Glutamatergic neuron (in vitro differentiated cells): ENCODE data around the gene CKB. TPM values are rescaled to one million over a fixed set of nuclear protein-coding genes. Genes with fewer than 3 reads are reported as not detected.
A peak's percentile ranks its signal among the peaks of the same experiment; 100 is the strongest.

Experiments used
- DNase-seq: peaks from one replicate; pipeline ENCODE4 v3.0.0; 2022
- H3K27ac Mint-ChIP-seq: one replicate; pipeline ENCODE4 v1.8.0; 2020; ENCODE audit warnings: mild to moderate bottlenecking, mixed read lengths, inconsistent platforms; ENCODE audit not compliant: unreplicated experiment
- H3K27me3 Mint-ChIP-seq: one replicate; pipeline ENCODE4 v1.8.0; 2020; ENCODE audit warnings: mild to moderate bottlenecking, moderate library complexity, mixed read lengths, inconsistent platforms; ENCODE audit not compliant: unreplicated experiment
- H3K36me3 Mint-ChIP-seq: one replicate; pipeline ENCODE4 v1.8.0; 2020; ENCODE audit warnings: mild to moderate bottlenecking, mixed read lengths, inconsistent platforms; ENCODE audit not compliant: unreplicated experiment
- H3K4me1 Mint-ChIP-seq: one replicate; pipeline ENCODE4 v1.8.0; 2020; ENCODE audit warnings: mild to moderate bottlenecking, low read depth, mixed read lengths, inconsistent platforms; ENCODE audit not compliant: unreplicated experiment
- H3K4me3 Mint-ChIP-seq: one replicate; pipeline ENCODE4 v1.8.0; 2020; ENCODE audit warnings: mild to moderate bottlenecking, mixed read lengths, inconsistent platforms; ENCODE audit not compliant: unreplicated experiment
- H3K9me3 Mint-ChIP-seq: one replicate; pipeline ENCODE4 v1.8.0; 2020; ENCODE audit warnings: mild to moderate bottlenecking, moderate library complexity, mixed read lengths, inconsistent platforms; ENCODE audit not compliant: unreplicated experiment
- total RNA-seq: library from RNA; stranded (reverse); fragmentation: NEBNext Ultra II Directional; extraction: Animal tissue kit (Norgen Biotek cat#: 25700); gene quantifications from one replicate; pipeline ENCODE4 v1.2.1, GENCODE V29; 2021; ENCODE audit not compliant: unreplicated experiment
- TF ChIP-seq, protein P1 (sequence below): fragments of 200-600 bp; sonication (generic); IDR thresholded peaks from one replicate; pipeline ENCODE4 v1.5.0; 2021; ENCODE audit not compliant: partially characterized antibody, unreplicated experiment

CKB gene
- total RNA-seq, 1 donor from 2014 or later: 2,561 TPM

DNA sequence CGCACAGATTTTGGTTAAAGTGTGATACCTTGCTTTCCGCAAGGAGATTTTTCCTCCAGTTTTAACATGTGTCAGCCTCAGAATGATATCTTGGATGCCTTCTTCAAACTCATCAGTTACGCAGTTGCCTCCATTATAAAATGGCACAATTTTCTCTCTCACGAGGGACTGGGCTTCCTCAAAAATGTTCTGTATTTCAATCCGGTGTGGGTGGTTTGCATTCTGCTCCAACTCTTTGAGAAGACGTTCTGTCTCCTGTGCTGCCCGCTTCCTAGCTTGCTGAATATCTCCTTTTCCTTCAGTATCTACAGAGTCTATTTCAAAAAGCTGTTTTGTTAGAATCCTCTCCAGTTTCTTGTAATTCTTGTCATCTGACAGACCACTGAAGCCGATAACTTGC, 38.1 kb upstream of the CKB start:
- Mint-ChIP-seq H3K36me3 (no peaks in the 10 kb centered on the region), H3K9me3 (peaks cover 16% of the 10 kb centered on the region), H3K4me1 (peaks cover 41% of the 10 kb centered on the region), H3K4me3 (peak overlapping the region; percentile 97), H3K27ac (peak overlapping the region; percentile 98), H3K27me3 (peaks cover 3% of the 10 kb centered on the region)
- TF ChIP-seq, protein P1, sequence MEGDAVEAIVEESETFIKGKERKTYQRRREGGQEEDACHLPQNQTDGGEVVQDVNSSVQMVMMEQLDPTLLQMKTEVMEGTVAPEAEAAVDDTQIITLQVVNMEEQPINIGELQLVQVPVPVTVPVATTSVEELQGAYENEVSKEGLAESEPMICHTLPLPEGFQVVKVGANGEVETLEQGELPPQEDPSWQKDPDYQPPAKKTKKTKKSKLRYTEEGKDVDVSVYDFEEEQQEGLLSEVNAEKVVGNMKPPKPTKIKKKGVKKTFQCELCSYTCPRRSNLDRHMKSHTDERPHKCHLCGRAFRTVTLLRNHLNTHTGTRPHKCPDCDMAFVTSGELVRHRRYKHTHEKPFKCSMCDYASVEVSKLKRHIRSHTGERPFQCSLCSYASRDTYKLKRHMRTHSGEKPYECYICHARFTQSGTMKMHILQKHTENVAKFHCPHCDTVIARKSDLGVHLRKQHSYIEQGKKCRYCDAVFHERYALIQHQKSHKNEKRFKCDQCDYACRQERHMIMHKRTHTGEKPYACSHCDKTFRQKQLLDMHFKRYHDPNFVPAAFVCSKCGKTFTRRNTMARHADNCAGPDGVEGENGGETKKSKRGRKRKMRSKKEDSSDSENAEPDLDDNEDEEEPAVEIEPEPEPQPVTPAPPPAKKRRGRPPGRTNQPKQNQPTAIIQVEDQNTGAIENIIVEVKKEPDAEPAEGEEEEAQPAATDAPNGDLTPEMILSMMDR: no peak
- no peak for DNase-seq

DNA sequence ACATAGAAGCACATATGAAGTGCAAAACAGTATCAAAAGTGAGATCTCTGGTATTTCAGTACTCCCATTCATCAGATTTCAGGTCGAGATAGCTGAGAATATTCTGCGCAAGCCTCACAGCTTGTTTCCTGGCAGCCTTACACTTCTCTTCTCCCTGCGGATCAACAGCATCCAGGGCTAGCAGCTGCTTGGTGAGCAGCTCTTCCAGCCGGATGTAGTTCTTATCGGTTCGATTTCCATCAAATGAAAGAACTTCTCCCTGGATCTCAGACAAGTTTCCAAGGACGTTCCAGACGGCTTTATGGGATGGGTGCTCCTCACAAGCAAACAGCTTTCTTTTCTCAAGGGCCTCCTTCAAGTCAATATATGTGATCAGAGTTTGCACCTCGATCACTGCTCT, 37.1 kb upstream of the CKB start:
- Mint-ChIP-seq H3K4me3 (peak overlapping the region; percentile 97), H3K36me3 (no peaks in the 10 kb centered on the region)

DNA sequence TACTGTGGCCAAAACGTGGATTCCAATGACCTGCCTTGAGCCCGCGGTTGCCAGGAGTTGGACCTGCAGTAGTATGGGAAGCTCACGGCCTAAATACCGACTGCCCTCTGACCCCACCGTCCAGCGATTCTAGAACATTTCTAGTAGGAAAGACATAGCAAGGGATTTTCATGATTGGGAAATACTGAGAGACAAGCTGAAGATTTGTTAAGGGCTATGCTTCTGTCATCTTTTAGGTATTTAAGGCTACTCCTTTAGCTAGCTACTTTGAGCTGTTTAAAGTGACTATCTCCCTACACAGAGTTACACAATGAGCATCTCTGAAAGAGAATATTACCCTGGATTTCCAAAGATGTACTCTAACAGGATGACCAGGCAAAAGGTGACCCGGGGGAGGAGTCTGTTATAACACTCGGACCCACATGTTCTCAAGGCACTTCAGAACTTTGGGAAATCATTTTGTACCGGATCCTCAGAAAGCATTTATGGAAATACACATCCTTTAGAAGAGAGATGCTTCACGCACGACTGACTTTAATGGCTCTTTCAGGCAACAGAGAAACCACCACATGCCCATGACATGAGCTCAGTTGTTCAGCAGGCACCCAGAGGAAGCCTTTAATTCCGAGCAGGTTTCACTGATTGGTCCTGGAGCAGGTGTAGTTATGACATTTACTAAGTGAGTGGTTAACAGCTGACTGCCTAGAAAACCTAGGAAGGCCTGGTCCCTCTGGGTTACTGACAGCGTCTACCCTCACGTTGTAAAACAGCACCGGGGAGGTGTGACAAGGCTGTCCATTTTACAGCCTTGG, 35.6 kb upstream of the CKB start:
- Mint-ChIP-seq H3K27me3 (peaks cover 1% of the 10 kb centered on the region), H3K9me3 (peaks cover 12% of the 10 kb centered on the region), H3K4me3 (peak overlapping the region; percentile 77), H3K4me1 (peaks cover 39% of the 10 kb centered on the region), H3K27ac (peak overlapping the region; percentile 77), H3K36me3 (no peaks in the 10 kb centered on the region)
- TF ChIP-seq, protein P1: no peak
- no peak for DNase-seq

More for the DNA sequence above, 37.1 kb upstream of the CKB start:
- Mint-ChIP-seq H3K27me3 (peaks cover 3% of the 10 kb centered on the region), H3K4me1 (peaks cover 43% of the 10 kb centered on the region), H3K9me3 (peaks cover 16% of the 10 kb centered on the region), H3K27ac (peak overlapping the region; percentile 9)
- no peak for DNase-seq
- TF ChIP-seq, protein P1: no peak

DNA sequence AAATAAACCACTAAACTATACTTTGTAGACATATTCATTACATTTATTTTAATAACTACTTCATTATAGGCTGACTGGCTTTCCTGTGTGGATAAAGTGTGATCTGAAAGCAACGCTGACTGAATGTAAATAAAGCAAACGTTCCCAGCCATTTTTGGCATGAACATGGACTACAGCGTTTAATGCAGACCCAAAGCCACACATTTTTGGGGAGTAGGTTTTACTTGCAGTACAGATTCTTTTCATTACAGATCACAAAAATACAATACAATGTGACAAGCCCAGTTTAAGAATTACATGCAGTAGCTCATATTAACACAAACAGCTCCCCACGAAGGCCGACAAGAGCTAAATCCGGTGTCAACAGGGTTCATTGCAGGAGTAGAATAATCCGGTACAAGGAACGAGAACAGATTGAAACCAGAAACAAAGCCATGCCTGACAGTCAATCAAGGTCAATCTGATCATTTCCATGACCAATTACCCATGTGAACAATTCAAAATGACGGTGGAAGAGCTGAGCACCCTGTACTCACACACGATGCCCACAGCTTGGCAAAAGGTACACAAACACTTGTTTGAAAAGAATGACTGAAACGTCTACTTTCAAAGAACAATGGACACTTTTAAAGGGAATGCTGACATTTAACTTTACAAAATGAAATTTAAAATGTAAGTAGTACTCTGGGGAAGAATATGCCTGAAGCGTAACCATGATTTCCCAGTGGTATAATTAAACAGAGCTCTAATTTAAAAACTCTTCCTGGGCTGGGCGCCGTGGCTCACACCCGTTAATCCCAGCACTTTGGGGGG, 34.5 kb upstream of the CKB start:
- peaks cover 11% of the 10 kb centered on the region for H3K9me3 Mint-ChIP-seq
- DNase-seq: no peak
- H3K27ac Mint-ChIP-seq: peak overlapping the region; percentile 1
- TF ChIP-seq, protein P1: no peak
- H3K4me3 Mint-ChIP-seq: peak overlapping the region; percentile 23
- H3K4me1 Mint-ChIP-seq: peaks cover 40% of the 10 kb centered on the region
- H3K27me3 Mint-ChIP-seq: no peaks in the 10 kb centered on the region
- no peaks in the 10 kb centered on the region for H3K36me3 Mint-ChIP-seq
